Gastroesophageal sphincter (tissue), 3 donors: Measurements from ENCODE around the gene SLC38A9.

Experiments
- EP300 ChIP-seq: sonication (generic); formaldehyde crosslinking; IDR thresholded peaks from one replicate; pipeline ENCODE4 v1.6.1; 2017; ENCODE audit warnings: antibody characterized with exemption, mild to moderate bottlenecking
- POLR2AphosphoS5 ChIP-seq: sonication (generic); formaldehyde crosslinking; IDR thresholded peaks from one replicate; pipeline ENCODE4 v1.6.1; 2017; ENCODE audit warnings: antibody characterized with exemption
- TF ChIP-seq, protein P1 (sequence below), 4 experiments: fragments of 200-600 bp in 2 of 4; fragments of 450-650 bp in 2 of 4; sonication (generic) in 1 of 4; IDR thresholded peaks; one replicate each; pipeline ENCODE4 v1.5.1; 2017 to 2019; ENCODE audit warnings: antibody characterized with exemption in 4 of 4, mild to moderate bottlenecking in 2 of 4, moderate library complexity in 2 of 4

DNA sequence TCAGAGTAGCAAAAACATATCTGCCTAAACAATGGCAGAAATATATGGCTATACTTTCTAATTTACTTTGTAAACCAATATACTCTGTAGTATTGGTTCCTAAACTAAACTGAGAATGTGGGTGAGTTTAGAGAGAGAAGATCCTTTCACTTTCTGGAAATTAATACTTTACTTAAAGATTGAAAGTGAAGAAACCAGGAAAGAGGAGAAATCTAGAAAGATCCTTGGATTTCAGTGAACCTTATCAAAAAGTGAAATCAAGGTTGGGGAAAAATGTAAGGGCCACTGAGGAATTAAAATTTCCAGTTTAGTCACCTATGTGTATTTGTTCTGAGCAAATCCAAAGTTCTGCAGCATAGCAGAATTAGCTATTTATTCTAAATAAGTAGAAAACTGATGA, 5.9 kb downstream of the SLC38A9 start:
- TF ChIP-seq EP300 (no peak), POLR2AphosphoS5 (no peak)
- TF ChIP-seq, protein P1, sequence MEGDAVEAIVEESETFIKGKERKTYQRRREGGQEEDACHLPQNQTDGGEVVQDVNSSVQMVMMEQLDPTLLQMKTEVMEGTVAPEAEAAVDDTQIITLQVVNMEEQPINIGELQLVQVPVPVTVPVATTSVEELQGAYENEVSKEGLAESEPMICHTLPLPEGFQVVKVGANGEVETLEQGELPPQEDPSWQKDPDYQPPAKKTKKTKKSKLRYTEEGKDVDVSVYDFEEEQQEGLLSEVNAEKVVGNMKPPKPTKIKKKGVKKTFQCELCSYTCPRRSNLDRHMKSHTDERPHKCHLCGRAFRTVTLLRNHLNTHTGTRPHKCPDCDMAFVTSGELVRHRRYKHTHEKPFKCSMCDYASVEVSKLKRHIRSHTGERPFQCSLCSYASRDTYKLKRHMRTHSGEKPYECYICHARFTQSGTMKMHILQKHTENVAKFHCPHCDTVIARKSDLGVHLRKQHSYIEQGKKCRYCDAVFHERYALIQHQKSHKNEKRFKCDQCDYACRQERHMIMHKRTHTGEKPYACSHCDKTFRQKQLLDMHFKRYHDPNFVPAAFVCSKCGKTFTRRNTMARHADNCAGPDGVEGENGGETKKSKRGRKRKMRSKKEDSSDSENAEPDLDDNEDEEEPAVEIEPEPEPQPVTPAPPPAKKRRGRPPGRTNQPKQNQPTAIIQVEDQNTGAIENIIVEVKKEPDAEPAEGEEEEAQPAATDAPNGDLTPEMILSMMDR (IDR thresholded peaks at IDR 0.05): no peak
